Measurements from ENCODE around the gene SMTNL2.

DNA sequence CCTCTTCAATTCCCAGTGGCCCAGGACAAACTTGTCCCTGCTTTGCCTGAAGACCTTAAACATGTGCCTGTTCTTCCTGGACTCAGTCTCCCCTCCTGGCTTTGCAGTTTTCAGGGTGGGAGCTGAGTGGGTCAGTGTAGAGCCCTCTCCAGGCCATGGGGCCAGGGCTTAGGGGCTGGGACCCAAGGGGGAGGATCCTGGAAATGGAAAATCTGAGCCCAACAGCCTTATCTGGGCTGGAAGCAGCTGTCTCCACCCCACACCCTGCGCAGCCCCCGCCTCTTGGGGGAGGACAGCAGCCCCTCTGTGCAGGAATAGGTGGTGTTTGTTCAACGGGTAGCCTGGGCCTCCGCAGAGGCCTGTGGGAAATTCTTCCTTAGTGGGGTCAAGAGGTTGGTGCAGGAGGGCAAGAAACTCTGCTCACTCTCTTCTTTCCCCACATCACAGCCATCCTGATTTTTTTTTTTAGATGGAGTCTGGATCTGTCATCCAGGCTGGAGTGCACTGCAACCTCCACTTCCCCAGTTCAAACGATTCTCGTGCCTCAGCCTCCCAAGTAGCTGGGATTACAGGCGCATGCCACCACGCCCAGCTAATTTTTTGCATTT is 6.8 kb upstream of the SMTNL2 start:
- TF ChIP-seq, protein P1, sequence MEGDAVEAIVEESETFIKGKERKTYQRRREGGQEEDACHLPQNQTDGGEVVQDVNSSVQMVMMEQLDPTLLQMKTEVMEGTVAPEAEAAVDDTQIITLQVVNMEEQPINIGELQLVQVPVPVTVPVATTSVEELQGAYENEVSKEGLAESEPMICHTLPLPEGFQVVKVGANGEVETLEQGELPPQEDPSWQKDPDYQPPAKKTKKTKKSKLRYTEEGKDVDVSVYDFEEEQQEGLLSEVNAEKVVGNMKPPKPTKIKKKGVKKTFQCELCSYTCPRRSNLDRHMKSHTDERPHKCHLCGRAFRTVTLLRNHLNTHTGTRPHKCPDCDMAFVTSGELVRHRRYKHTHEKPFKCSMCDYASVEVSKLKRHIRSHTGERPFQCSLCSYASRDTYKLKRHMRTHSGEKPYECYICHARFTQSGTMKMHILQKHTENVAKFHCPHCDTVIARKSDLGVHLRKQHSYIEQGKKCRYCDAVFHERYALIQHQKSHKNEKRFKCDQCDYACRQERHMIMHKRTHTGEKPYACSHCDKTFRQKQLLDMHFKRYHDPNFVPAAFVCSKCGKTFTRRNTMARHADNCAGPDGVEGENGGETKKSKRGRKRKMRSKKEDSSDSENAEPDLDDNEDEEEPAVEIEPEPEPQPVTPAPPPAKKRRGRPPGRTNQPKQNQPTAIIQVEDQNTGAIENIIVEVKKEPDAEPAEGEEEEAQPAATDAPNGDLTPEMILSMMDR (IDR thresholded peaks at IDR 0.05; ENCODE audit: low read depth, low read length) = no peak
- no peak for TF ChIP-seq POLR2A (IDR thresholded peaks at IDR 0.05; ENCODE audit: extremely low read depth, insufficient read length)
- TF ChIP-seq, protein P2, sequence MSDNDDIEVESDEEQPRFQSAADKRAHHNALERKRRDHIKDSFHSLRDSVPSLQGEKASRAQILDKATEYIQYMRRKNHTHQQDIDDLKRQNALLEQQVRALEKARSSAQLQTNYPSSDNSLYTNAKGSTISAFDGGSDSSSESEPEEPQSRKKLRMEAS (IDR thresholded peaks at IDR 0.05; ENCODE audit: low read depth, low read length) = no peak

Data from NB4 (cell line).